Esophagus squamous epithelium (tissue), 5 donors: ENCODE measurements around the gene RNF183. TPM values are rescaled to one million over a fixed set of nuclear protein-coding genes. Genes with fewer than 3 reads are reported as not detected.

Experiments
- DNase-seq: peaks from one replicate; lab custom pipeline; 2025; lab: John Stamatoyannopoulos, UW
- H3K27ac ChIP-seq, 4 donors: fragments of 200-600 bp; sonication (generic); one replicate each; pipeline ENCODE4 v1.5.1; 2016 to 2019; ENCODE audit warnings: mild to moderate bottlenecking in 1 of 4
- H3K27me3 ChIP-seq, 4 donors: fragments of 200-600 bp; sonication (generic); 1 replicate in 3 of 4; 2 replicates in 1 of 4; pipeline versions ENCODE4 v1.5.1 to v1.6.0; 2017 to 2021; ENCODE audit warnings: antibody characterized with exemption in 1 of 4
- H3K36me3 ChIP-seq, 3 donors: fragments of 200-600 bp; sonication (generic); one replicate each; pipeline ENCODE4 v1.5.1; 2016 to 2019
- H3K4me1 ChIP-seq, 3 donors: fragments of 200-600 bp; sonication (generic); one replicate each; pipeline ENCODE4 v1.5.1; 2017 to 2019
- H3K4me3 ChIP-seq, 4 donors: fragments of 200-600 bp; sonication (generic); 1 replicate in 3 of 4; 2 replicates in 1 of 4; pipeline ENCODE4 v1.5.1; 2016 to 2019; ENCODE audit warnings: mild to moderate bottlenecking in 2 of 4, moderate library complexity in 1 of 4
- H3K9me3 ChIP-seq, 3 donors: fragments of 200-600 bp; sonication (generic); one replicate each; pipeline ENCODE4 v1.5.1; 2016 to 2019
- CTCF ChIP-seq, 6 experiments: fragments of 450-650 bp in 4 of 6; fragments of 200-600 bp in 2 of 6; sonication (generic) in 2 of 6; IDR thresholded peaks; one replicate each; pipeline ENCODE4 v1.5.1; 2016 to 2019; ENCODE audit warnings: antibody characterized with exemption in 6 of 6, mild to moderate bottlenecking in 4 of 6, moderate library complexity in 4 of 6
- POLR2A ChIP-seq, 4 donors: fragments of 450-650 bp; IDR thresholded peaks; one replicate each; pipeline ENCODE4 v1.6.1; 2017; ENCODE audit warnings: antibody characterized with exemption in 4 of 4, mild to moderate bottlenecking in 4 of 4, moderate library complexity in 3 of 4
- WGBS, 2 donors: methylation state at CpG; one replicate each; pipeline ENCODE4 v1.1.5; 2018; 5-methylcytosine and 5-hydroxymethylcytosine counted together
- intact Hi-C: fragments of 100-400 bp; cut with DNase I; formaldehyde crosslinking; loops from one replicate; pipeline ENCODE4 v1.15.0; 2022
- total RNA-seq, 4 donors: library from RNA; depleted of rRNA; stranded (reverse); fragments of >200 nt; gene quantifications; one replicate each; pipeline ENCODE4 v1.1.0, GENCODE V29; 2016
- donor health status: DM: yes; HTN: yes; CAD: no.

Gene RNF183
- total RNA-seq, 4 donors from 2014 or later: 2.1 to 6.0 (median 3.4) TPM; not detected in 1

DNA sequence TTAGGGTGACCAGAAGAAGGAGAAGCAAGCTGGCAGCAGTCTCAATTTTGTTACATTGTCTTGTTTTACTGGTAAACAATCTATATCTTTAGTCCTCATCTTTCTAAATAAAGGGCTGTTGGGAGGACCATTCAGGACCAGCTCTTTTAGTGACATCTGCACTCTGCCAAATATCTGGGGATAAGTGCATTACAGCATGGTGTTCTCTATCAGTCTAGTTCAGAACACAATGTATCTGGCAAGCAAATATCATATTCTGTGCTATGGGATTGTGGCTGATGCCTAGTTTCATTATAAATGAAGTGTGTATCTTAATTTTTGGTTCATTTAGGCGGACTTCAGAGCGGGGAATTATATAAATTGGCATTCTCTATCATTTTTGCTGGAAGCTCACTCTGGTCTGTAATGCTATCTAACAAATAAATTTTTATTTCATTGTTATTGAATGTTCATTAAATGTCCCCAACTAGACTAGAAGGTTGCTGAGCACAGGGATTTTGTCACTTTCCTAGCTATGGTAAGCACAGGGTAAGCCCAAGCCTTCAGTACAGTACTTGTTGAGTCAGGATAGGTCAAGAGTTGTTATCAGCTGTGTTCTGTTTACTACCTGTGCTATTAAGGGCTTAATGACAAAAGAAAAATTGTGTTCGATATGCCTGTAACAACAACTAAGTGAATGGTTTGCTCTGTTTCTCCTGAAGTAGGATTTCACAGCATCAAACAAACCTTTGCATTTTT, 25.0 kb upstream of the RNF183 start:
- H3K27me3 ChIP-seq: no peaks in the 10 kb centered on the region
- peaks cover 0 to 20% (median 0%) of the 10 kb centered on the region in 3 donors for H3K36me3 ChIP-seq
- no peaks in the 10 kb centered on the region for H3K9me3 ChIP-seq
- H3K4me3 ChIP-seq: no peak overlapping the region
- TF ChIP-seq POLR2A (IDR thresholded peaks at IDR 0.05) (no peak), CTCF (IDR thresholded peaks at IDR 0.05) (no peak)
- 88 to 93% methylated on average over 3 of the region's 3 CpGs for WGBS, 2 donors
- no peaks in the 10 kb centered on the region for H3K4me1 ChIP-seq
- H3K27ac ChIP-seq: no peak overlapping the region
- intact Hi-C loops: no loop called here
- DNase-seq: no peak

DNA sequence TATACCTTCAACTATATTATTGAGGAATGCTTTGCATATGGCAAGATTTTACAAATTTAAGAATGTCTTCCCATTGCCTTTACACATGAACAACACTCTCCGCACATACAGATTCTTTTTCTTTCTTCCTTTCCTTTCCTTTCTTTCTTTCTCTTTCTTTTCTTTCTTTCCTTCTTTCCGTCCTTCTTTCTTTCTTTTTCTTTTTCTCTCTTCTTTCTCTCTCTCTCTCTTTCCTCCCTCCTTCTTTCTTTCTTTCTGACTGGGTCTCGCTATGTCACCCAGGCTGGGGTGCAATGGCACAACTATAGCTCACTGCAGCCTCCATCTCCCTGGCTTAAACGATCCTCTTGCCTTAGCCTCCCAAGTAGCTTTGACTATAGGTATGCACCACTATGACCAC, 23.1 kb upstream of the RNF183 start:
- Histone ChIP-seq H3K27me3 (no peaks in the 10 kb centered on the region), H3K4me3 (no peak overlapping the region), H3K9me3 (no peaks in the 10 kb centered on the region), H3K4me1 (no peaks in the 10 kb centered on the region), H3K27ac (no peak overlapping the region), H3K36me3 (peaks cover 0 to 19% (median 0%) of the 10 kb centered on the region in 3 donors)
- 89 to 98% methylated on average over 4 of the region's 4 CpGs for WGBS, 2 donors
- no peak for DNase-seq
- intact Hi-C loops: no loop called here
- TF ChIP-seq CTCF (IDR thresholded peaks at IDR 0.05): no peak
- TF ChIP-seq POLR2A (IDR thresholded peaks at IDR 0.05): no peak

DNA sequence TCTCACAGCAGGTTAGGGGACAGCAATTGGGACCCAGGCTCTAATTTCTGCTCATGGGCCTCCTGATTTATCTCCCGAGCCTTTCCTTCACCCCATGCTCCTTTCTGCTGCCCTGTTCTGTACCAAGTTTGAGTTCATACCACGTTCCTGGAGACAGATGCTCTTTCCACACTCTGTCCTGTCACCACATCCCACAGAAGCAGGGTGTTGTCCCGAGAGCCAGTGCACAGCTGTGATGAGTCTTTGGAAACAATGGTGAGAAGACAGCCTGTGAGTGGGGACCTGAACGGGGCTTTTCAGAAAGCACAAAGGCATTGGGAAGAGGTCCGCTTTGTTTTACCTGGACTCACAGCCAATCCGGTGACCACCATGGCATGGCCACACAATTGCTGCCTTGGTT, 19.5 kb upstream of the RNF183 start:
- no peak for DNase-seq
- TF ChIP-seq POLR2A (IDR thresholded peaks at IDR 0.05) (no peak), CTCF (IDR thresholded peaks at IDR 0.05) (no peak)
- H3K4me1 ChIP-seq: no peaks in the 10 kb centered on the region
- intact Hi-C loops: no loop called here
- no peaks in the 10 kb centered on the region for H3K9me3 ChIP-seq
- H3K4me3 ChIP-seq: no peak overlapping the region
- 71 to 86% methylated on average over 5 to 6 of the region's 6 CpGs for WGBS, 2 donors
- no peaks in the 10 kb centered on the region for H3K27me3 ChIP-seq
- H3K27ac ChIP-seq: no peak overlapping the region
- peaks cover 0 to 41% (median 0%) of the 10 kb centered on the region in 3 donors for H3K36me3 ChIP-seq

DNA sequence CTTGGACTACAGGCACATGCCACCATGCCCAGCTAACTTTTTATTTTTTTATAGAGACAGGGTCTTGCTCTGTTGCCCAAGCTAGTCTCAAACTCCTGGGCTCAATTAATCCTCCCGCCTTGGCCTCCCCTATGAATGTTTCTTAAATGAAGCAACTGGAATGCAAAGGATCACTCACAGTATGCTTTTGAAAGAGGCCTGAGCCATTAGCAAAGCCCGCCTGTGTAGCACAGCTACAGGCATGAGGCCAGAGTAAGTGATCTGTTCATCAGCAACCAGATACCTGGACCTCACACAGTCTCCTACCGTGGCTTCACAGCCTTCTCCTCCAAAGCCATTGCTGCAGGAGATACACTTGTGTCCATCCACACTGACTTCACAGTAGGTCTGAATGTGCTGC, 16.9 kb upstream of the RNF183 start:
- WGBS, 2 donors: 71 to 100% methylated on average over 1 to 3 of the region's 3 CpGs
- H3K9me3 ChIP-seq: no peaks in the 10 kb centered on the region
- no peaks in the 10 kb centered on the region for H3K4me1 ChIP-seq
- no peak for DNase-seq
- peaks cover 0 to 54% (median 0%) of the 10 kb centered on the region in 3 donors for H3K36me3 ChIP-seq
- intact Hi-C loops: no loop called here
- TF ChIP-seq CTCF (IDR thresholded peaks at IDR 0.05): no peak
- TF ChIP-seq POLR2A (IDR thresholded peaks at IDR 0.05): no peak
- H3K4me3 ChIP-seq: no peak overlapping the region
- H3K27me3 ChIP-seq: no peaks in the 10 kb centered on the region
- no peak overlapping the region for H3K27ac ChIP-seq

GRCh38 chr9:113319054-113319453, 15.9 kb upstream of the RNF183 start:
- Histone ChIP-seq H3K4me1 (no peaks in the 10 kb centered on the region), H3K4me3 (no peak overlapping the region), H3K27me3 (no peaks in the 10 kb centered on the region), H3K9me3 (no peaks in the 10 kb centered on the region), H3K27ac (no peak overlapping the region), H3K36me3 (peaks cover 0 to 54% (median 0%) of the 10 kb centered on the region in 3 donors)
- DNase-seq: no peak
- TF ChIP-seq CTCF (IDR thresholded peaks at IDR 0.05): no peak
- 70 to 73% methylated on average over 2 of the region's 2 CpGs for WGBS, 2 donors
- intact Hi-C loops: loop anchor here (10.0 kb wide), 1 partner anchor 346 kb away; no protein-coding TSS in a partner anchor
